Uterus (tissue), 2 donors: Measurements from ENCODE around the gene AP1AR.

ENCODE experiments used
- POLR2A ChIP-seq, 2 donors: fragments of 450-650 bp; IDR thresholded peaks; one replicate each; pipeline ENCODE4 v1.6.1; 2016; ENCODE audit warnings: antibody characterized with exemption in 2 of 2, mild to moderate bottlenecking in 1 of 2, moderate library complexity in 1 of 2
- TF ChIP-seq, protein P1 (sequence below), 4 experiments: fragments of 200-600 bp in 2 of 4; fragments of 450-650 bp in 2 of 4; sonication (generic) in 2 of 4; IDR thresholded peaks; one replicate each; pipeline ENCODE4 v1.5.1; 2016 to 2019; ENCODE audit warnings: antibody characterized with exemption in 4 of 4, mild to moderate bottlenecking in 2 of 4, moderate library complexity in 1 of 4

DNA sequence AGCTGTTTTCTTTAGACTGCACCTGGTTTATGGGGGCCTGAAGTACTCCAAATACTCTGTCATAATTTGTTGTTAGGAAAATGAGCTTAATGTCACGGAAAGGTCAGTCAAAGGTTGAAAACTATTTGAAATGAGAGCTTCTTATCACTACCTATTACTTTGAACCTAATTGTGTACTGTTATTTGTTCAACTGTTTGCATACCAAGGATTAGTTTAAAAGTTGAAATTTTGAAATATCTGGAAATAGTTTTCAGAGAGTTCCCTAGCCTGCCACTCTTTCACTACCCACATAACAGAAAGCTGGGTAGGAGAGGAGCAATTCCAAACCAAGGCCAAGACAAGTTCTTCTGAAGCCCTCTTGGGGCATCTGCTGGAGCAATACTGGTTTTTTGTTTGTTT is 28.0 kb upstream of the AP1AR start:
- TF ChIP-seq, protein P1, sequence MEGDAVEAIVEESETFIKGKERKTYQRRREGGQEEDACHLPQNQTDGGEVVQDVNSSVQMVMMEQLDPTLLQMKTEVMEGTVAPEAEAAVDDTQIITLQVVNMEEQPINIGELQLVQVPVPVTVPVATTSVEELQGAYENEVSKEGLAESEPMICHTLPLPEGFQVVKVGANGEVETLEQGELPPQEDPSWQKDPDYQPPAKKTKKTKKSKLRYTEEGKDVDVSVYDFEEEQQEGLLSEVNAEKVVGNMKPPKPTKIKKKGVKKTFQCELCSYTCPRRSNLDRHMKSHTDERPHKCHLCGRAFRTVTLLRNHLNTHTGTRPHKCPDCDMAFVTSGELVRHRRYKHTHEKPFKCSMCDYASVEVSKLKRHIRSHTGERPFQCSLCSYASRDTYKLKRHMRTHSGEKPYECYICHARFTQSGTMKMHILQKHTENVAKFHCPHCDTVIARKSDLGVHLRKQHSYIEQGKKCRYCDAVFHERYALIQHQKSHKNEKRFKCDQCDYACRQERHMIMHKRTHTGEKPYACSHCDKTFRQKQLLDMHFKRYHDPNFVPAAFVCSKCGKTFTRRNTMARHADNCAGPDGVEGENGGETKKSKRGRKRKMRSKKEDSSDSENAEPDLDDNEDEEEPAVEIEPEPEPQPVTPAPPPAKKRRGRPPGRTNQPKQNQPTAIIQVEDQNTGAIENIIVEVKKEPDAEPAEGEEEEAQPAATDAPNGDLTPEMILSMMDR (IDR thresholded peaks at IDR 0.05): no peak
- TF ChIP-seq POLR2A (IDR thresholded peaks at IDR 0.05): no peak
